Keratinocyte (primary cell): ENCODE measurements around the gene RPS3A.

Experiments used
- CTCF ChIP-seq, 3 experiments: IDR thresholded peaks in 1 of 3; conservative IDR thresholded peaks in 1 of 3; optimal IDR thresholded peaks in 1 of 3; 2 replicates in 2 of 3; 3 replicates in 1 of 3; pipeline versions ENCODE3 to v1.5.1; 2011; ENCODE audit warnings: low read length in 3 of 3, mild to moderate bottlenecking in 3 of 3, moderate library complexity in 2 of 3, control low read depth in 1 of 3, inconsistent platforms in 1 of 3; ENCODE audit not compliant: insufficient read depth in 2 of 3; ENCODE audit errors: extremely low read depth in 1 of 3
- EZH2 ChIP-seq: IDR thresholded peaks from one replicate; pipeline ENCODE4 v1.6.1; 2012; ENCODE audit warnings: inconsistent platforms, mild to moderate bottlenecking, low read length, moderate library complexity

GRCh38 chr4:151152028-151152427, 52.6 kb downstream of the RPS3A start:
- TF ChIP-seq CTCF (optimal IDR thresholded peaks at IDR 0.05 in 1 of 3, IDR thresholded peaks at IDR 0.05 in 1 of 3, conservative IDR thresholded peaks at IDR 0.05 in 1 of 3; ENCODE audit: extremely low read depth in 1 of 3, insufficient read depth in 2 of 3, low read length in 3 of 3) (no peak), EZH2 (no peak)
